ENCODE results near the gene UBXN4. TPM values are rescaled to one million over a fixed set of nuclear protein-coding genes. Genes with fewer than 3 reads are reported as not detected.
A peak's percentile ranks its signal among the peaks of the same experiment; 100 is the strongest.
"Not testable (repeated sequence)": the region's sequence is repeated elsewhere in the genome, so short reads cannot be mapped to it uniquely, and the experiment has no call there.

The UBXN4 gene, protein sequence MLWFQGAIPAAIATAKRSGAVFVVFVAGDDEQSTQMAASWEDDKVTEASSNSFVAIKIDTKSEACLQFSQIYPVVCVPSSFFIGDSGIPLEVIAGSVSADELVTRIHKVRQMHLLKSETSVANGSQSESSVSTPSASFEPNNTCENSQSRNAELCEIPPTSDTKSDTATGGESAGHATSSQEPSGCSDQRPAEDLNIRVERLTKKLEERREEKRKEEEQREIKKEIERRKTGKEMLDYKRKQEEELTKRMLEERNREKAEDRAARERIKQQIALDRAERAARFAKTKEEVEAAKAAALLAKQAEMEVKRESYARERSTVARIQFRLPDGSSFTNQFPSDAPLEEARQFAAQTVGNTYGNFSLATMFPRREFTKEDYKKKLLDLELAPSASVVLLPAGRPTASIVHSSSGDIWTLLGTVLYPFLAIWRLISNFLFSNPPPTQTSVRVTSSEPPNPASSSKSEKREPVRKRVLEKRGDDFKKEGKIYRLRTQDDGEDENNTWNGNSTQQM
- total RNA-seq, result 100 to 1,000 TPM in 1 of 2 experiments, 10 to 100 TPM in 1; 97.0 to 104 TPM

DNA sequence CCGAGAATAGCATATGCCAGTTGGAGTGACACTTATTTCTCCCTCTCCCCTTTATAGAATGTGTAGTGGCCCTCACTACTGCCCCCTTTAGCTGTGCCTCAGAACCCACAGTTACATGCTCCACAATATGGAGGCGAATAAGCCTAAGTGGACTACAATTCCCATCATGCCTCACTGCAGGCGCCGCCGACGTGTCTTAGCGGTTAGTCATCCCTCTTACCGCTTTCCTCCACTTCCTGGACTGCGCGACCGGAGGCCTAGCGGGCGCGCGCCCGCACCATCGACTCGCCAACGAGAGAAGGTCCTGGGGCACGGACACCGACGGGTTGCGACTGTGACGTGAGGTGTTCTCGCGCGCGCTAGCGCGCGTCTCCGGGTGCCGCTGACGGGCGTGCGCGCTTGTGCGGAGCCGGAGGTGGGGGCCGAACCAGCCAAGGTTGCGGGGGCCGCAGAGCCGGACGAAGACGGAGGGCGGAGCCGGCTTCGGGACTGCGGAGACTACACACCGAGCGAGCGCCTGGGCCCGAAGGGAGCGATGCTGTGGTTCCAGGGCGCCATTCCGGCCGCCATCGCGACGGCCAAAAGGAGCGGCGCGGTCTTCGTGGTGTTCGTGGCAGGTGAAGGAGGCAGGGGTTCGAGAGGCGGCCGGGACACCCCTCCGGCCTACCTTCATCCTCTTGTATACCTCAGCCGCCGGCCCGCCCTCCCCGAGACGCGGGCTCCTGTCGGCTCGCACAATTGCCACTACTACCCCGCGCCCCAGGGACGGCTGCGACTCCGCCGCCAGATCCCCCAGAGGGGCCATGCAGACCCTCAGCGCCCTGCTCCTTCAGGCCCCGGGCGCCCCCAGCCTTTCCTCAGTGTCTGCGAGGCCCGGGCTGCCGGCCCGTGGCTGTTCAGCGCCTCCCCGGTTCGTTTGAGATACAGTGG, at the start of gene UBXN4:
UBXN4 (plus strand) TSS at position 461 of the 930 bp plus-strand sequence; CDS start at position 536, 75 bp downstream.
- Mint-ChIP-seq H3K9me3 (ENCODE audit: low read depth) (peaks cover 2% of the 10 kb centered on the region), H3K36me3 (ENCODE audit: low read depth) (peaks cover 18% of the 10 kb centered on the region), H3K27me3 (no peaks in the 10 kb centered on the region), H3K4me1 (peaks cover 35% of the 10 kb centered on the region), H3K27ac (peak within 1 kb of the TSS; percentile 99), H3K4me3 (peak within 1 kb of the TSS; percentile 97)
- CTCF ChIA-PET, result interaction anchor here (0.9 to 1.0 kb wide), 3 partner anchors 56 to 823 kb away, joined by 3 read pairs; partner anchors contain the start of gene CCNT2
- DNase-seq (peak; percentile 98), ATAC-seq (peak; percentile 93)
- POLR2A ChIA-PET, result interaction anchor here (0.6 to 1.4 kb wide), 2 partner anchors 134 to 240 kb away, joined by 3 to 7 read pairs; partner anchors contain the start of gene MCM6
- intact Hi-C loops (cut with DNase I, micrococcal nuclease), result loop anchor here (1.0 to 5.0 kb wide), 12 partner anchors 79 to 823 kb away; partner anchors contain the start of genes CCNT2 (in 2 of the 2), RAB3GAP1 (in 2 of the 2), DARS1 (in 1 of the 2) and MCM6 (in 1 of the 2)

DNA sequence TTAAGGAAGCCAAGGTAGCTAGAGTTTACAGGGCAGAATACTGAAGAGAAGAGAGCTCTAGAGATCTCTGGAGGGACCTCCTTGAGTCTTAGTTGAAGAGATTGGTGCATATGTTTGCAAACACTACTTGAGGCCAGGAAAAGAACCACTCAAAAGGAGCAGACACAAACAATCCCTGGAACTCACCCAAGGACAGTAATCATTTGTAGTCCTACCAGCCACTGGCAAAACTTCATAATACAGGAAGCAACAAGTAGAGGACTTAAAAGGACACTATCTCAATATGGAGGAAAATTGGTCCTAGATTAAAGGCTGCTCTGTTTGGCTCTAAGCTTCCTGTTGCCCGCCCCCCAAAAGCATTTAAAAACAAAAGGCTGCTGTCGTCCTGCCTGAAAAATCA, 46.9 kb upstream of the UBXN4 start:
- intact Hi-C loops (cut with DNase I, micrococcal nuclease), result loop anchor here in 1 of 2 experiments (5.0 kb wide), 1 partner anchor 32 kb away; no protein-coding TSS in a partner anchor
- CTCF ChIA-PET, result interaction anchor here (1.5 kb wide), 1 partner anchor 15 kb away, joined by 4 read pairs; no protein-coding TSS in a partner anchor
- H3K27me3 Mint-ChIP-seq, result no peaks in the 10 kb centered on the region
- peaks cover 12% of the 10 kb centered on the region for H3K4me1 Mint-ChIP-seq
- DNase-seq (no peak), ATAC-seq (no peak)
- H3K36me3 Mint-ChIP-seq (ENCODE audit: low read depth), result peaks cover 8% of the 10 kb centered on the region
- H3K27ac Mint-ChIP-seq, result no peak overlapping the region
- no peak overlapping the region for H3K4me3 Mint-ChIP-seq
- POLR2A ChIA-PET, result no interaction called here
- H3K9me3 Mint-ChIP-seq (ENCODE audit: low read depth), result no peaks in the 10 kb centered on the region

DNA sequence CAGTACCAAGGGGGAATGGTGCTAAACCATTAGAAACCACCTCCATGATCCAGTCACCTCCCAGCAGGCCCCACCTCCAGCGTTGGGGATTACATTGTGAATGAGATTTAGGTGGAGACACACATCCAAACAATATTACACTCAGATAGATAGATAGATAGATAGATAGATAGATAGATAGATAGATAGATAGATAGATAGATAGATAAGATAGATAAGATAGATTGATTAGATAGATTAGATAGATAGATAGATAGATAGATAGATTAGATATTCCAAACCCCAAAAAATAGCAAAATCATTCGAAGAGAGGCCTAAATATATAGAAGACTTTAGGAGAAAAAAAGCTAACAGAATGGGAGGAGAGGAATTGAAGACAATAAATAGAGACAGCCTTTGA, 42.8 kb upstream of the UBXN4 start:
- DNase-seq (no peak), ATAC-seq (no peak)
- ChIA-PET POLR2A (no interaction called here), CTCF (no interaction called here)
- intact Hi-C loops (cut with DNase I, micrococcal nuclease), result loop anchor here in 1 of 2 experiments (5.0 kb wide), 1 partner anchor 37 kb away; no protein-coding TSS in a partner anchor
- Mint-ChIP-seq H3K4me3 (no peak overlapping the region), H3K36me3 (ENCODE audit: low read depth) (peaks cover 10% of the 10 kb centered on the region), H3K4me1 (no peaks in the 10 kb centered on the region), H3K27me3 (no peaks in the 10 kb centered on the region), H3K9me3 (ENCODE audit: low read depth) (no peaks in the 10 kb centered on the region), H3K27ac (no peak overlapping the region)

DNA sequence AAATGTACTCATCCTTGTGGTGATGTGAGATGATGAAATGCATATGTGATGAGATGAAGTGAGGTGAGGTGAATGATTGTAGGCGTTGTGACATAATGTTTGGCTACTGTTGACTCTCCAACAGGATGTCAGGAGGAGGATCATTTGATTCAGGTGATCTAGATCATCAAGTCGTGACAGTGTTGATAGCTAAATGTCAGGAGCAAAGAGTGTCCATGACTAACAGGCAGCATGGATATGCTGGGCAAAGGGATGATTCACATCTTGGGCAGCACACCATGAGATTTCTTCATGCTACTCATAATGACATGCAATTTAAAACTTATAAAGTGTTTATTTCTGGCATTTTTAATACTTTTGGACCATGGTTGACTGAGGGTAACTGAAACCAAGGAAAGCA, 40.2 kb upstream of the UBXN4 start:
- POLR2A ChIA-PET, result no interaction called here
- Mint-ChIP-seq H3K4me3 (no peak overlapping the region), H3K4me1 (no peaks in the 10 kb centered on the region), H3K36me3 (ENCODE audit: low read depth) (peaks cover 1% of the 10 kb centered on the region), H3K27me3 (no peaks in the 10 kb centered on the region), H3K27ac (no peak overlapping the region), H3K9me3 (ENCODE audit: low read depth) (no peaks in the 10 kb centered on the region)
- intact Hi-C loops (cut with DNase I, micrococcal nuclease), result loop anchor here in 1 of 2 experiments (10.0 kb wide), 1 partner anchor 167 kb away; the partner anchor contains the start of genes R3HDM1 and ZRANB3
- DNase-seq, result no peak
- ATAC-seq, result peak; percentile 77
- CTCF ChIA-PET, result interaction anchor here (2.6 kb wide), 1 partner anchor 8 kb away, joined by 8 read pairs; no protein-coding TSS in a partner anchor

DNA sequence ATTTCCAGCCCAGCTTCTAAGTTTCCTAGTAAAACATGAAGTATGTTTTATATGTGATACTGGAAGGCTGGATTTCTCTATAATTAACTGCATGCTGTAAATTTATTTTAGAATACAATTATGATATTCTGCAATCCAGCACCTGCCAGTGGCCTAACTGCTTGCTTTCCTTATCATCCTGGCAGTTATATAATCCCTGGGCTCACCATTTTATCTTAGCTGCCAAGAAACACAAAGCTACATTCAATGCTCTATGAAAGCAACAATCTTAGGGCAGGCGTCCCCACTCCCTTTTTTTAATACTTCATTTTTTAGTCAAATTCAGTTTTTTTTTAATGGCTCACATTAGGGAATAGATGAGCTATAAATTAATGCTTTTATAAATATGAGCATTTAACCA, 38.4 kb upstream of the UBXN4 start:
- Mint-ChIP-seq H3K4me3 (no peak overlapping the region), H3K36me3 (ENCODE audit: low read depth) (peaks cover 1% of the 10 kb centered on the region), H3K27me3 (no peaks in the 10 kb centered on the region), H3K4me1 (no peaks in the 10 kb centered on the region), H3K9me3 (ENCODE audit: low read depth) (no peaks in the 10 kb centered on the region), H3K27ac (no peak overlapping the region)
- POLR2A ChIA-PET, result interaction anchor here (0.6 kb wide), 1 partner anchor 146 kb away, joined by 3 read pairs; no protein-coding TSS in a partner anchor
- intact Hi-C loops (cut with DNase I, micrococcal nuclease), result loop anchor here in 1 of 2 experiments (10.0 kb wide), 1 partner anchor 168 kb away; the partner anchor contains the start of genes R3HDM1 and ZRANB3
- CTCF ChIA-PET, result interaction anchor here (0.6 to 1.5 kb wide), 7 partner anchors 24 to 714 kb away, joined by 3 to 4 read pairs (median 3); no protein-coding TSS in a partner anchor
- ATAC-seq (no peak), DNase-seq (no peak)

DNA sequence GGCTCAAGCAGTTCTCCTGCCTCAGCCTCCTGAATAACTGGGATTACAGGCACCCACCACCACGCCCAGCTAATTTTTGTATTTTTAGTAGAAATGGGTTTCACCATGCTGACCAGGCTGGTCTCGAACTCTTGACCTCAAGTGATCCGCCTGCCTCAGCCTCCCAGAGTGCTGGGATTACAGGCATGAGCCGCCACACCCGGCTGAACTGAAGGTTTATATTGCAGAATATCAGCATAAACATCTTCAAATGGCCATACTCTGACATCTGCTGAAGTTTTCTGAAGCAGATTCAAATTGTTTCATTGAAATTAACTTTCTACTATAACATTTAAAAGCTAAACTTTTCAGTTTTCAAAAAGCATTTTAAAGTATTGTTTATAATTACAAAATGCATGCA, 37.6 kb upstream of the UBXN4 start:
- H3K9me3 Mint-ChIP-seq (ENCODE audit: low read depth); DNase-seq; H3K36me3 Mint-ChIP-seq (ENCODE audit: low read depth); ATAC-seq; H3K27me3 Mint-ChIP-seq; H3K4me1 Mint-ChIP-seq; POLR2A ChIA-PET; H3K27ac Mint-ChIP-seq; H3K4me3 Mint-ChIP-seq: not testable (repeated sequence)
- CTCF ChIA-PET, result interaction anchor here (0.8 to 1.5 kb wide), 3 partner anchors 39 to 715 kb away, joined by 3 to 4 read pairs (median 3); no protein-coding TSS in a partner anchor
- intact Hi-C loops (cut with DNase I, micrococcal nuclease), result loop anchor here in 1 of 2 experiments (10.0 kb wide), 1 partner anchor 169 kb away; the partner anchor contains the start of genes R3HDM1 and ZRANB3

DNA sequence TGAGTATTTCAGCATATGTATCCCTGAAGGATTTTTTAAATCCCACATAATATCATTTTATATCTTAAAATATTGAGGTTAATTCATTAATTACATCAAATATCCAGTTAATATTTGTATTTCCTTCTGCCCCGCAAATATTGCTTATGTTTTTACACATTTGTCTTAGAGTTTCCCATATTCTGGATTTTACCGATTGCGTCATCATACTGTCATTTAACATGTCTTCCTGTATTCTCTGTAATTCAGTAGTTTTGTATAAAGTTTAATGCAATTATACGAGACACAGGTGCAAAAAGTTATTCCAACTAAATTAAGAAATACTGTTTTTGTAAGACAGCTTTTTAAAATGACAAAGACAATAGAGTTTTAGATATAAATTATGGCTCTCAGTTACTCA, 33.5 kb upstream of the UBXN4 start:
- Mint-ChIP-seq H3K9me3 (ENCODE audit: low read depth) (no peaks in the 10 kb centered on the region), H3K27me3 (no peaks in the 10 kb centered on the region), H3K36me3 (ENCODE audit: low read depth) (peaks cover 6% of the 10 kb centered on the region), H3K4me1 (no peaks in the 10 kb centered on the region), H3K4me3 (no peak overlapping the region), H3K27ac (no peak overlapping the region)
- intact Hi-C loops (cut with DNase I, micrococcal nuclease), result loop anchor here in 1 of 2 experiments (10.0 kb wide), 1 partner anchor 173 kb away; the partner anchor contains the start of genes R3HDM1 and ZRANB3
- ATAC-seq (no peak), DNase-seq (no peak)
- ChIA-PET CTCF (interaction anchor here (0.8 to 3.5 kb wide), 5 partner anchors 16 to 704 kb away, joined by 4 to 54 read pairs (median 6); no protein-coding TSS in a partner anchor), POLR2A (no interaction called here)

DNA sequence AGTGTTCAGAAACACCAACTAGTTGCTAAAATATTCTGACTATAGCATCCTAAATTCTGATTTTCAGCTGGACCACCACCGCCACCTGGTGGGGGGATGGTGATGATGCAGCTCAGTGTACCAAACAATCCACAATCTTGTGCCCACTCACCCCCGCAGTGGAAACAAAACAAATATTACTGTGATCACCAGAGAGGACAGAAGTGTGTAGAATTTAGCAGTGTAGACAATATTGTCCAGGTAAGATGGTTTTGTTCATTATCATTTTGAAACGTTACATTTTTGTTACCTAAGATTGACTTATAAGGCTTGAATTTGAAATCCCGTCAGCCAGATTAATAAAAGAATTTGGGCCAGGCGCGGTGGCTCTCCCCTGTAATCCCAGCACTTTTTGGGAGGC, 31.7 kb upstream of the UBXN4 start:
- intact Hi-C loops (cut with DNase I, micrococcal nuclease), result loop anchor here (1.0 to 10.0 kb wide), 4 partner anchors 175 to 721 kb away; partner anchors contain the start of genes R3HDM1 (in 1 of the 2) and ZRANB3 (in 1 of the 2)
- CTCF ChIA-PET, result interaction anchor here (0.6 to 3.5 kb wide), 40 partner anchors 10 to 1049 kb away, joined by 3 to 54 read pairs (median 4); partner anchors contain the start of genes R3HDM1 and ZRANB3
- Mint-ChIP-seq H3K4me3 (no peak overlapping the region), H3K9me3 (ENCODE audit: low read depth) (no peaks in the 10 kb centered on the region), H3K4me1 (no peaks in the 10 kb centered on the region), H3K27me3 (no peaks in the 10 kb centered on the region), H3K27ac (no peak overlapping the region), H3K36me3 (ENCODE audit: low read depth) (peaks cover 12% of the 10 kb centered on the region)
- ATAC-seq (peak; percentile 74), DNase-seq (peak; percentile 84)
- POLR2A ChIA-PET, result interaction anchor here (0.6 kb wide), 1 partner anchor 219 kb away, joined by 3 read pairs; no protein-coding TSS in a partner anchor

DNA sequence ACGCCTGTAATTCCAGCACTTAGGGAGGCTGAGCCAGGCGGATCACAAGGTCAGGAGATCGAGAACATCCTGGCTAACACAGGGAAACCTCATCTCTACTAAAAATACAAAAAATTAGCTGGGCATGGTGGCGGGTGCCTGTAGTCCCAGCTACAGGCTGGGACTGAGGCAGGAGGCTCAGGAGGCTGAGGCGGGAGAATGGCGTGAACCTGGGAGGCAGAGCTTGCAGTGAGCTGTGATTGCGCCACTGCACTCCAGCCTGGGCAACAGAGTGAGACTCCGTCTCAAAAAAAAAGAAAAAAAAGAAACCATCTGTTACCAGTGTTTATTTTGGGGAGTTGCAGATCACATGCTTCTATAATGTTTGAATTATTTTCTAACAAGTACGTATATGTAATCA, 26.6 kb upstream of the UBXN4 start:
- intact Hi-C loops (cut with DNase I, micrococcal nuclease); H3K27ac Mint-ChIP-seq; POLR2A ChIA-PET: not testable (repeated sequence)

DNA sequence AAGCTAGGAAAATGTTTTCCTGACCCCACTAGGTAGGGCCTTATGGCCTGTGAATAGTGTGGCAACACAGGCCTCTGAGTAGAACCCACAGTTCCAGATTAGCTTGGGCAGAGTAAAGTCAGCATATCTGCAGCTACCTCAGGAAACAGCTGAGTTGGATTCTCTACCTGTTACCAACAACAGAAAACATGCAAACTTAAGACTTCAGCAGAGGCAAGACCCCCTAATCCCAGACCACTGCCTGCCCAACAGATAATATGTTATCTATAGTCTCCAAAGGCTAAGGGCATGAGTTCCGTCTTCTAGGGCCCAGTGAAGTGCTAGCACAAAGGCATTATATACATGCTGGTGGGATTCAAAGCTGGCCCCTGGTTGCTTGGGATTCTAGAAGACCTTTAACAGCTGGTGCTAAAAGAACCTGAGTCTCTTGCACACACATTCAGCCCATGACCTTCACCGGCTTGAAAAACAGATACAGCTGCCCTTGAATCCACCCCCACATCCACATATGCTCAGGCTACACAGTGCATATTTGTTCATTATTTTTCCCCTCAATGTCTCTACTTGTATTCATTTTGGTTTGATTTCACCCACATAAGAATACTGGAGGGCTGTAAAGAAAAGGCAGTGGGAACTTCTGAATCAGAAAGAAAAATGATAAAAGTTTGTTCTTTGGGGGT, 13.5 kb upstream of the UBXN4 start:
- peaks cover 23% of the 10 kb centered on the region for H3K36me3 Mint-ChIP-seq (ENCODE audit: low read depth)
- H3K9me3 Mint-ChIP-seq (ENCODE audit: low read depth), result peaks cover 2% of the 10 kb centered on the region

More for the DNA sequence above, 26.6 kb upstream of the UBXN4 start:
- not testable (repeated sequence) for H3K9me3 Mint-ChIP-seq (ENCODE audit: low read depth); DNase-seq; H3K4me3 Mint-ChIP-seq; H3K4me1 Mint-ChIP-seq; ATAC-seq; H3K27me3 Mint-ChIP-seq
- H3K36me3 Mint-ChIP-seq (ENCODE audit: low read depth), result peaks cover 19% of the 10 kb centered on the region
- CTCF ChIA-PET, result interaction anchor here (0.6 to 0.8 kb wide), 2 partner anchors 14 to 113 kb away, joined by 3 read pairs; no protein-coding TSS in a partner anchor

More for the DNA sequence above, 13.5 kb upstream of the UBXN4 start:
- POLR2A ChIA-PET, result no interaction called here
- Mint-ChIP-seq H3K27me3 (no peaks in the 10 kb centered on the region), H3K27ac (no peak overlapping the region), H3K4me1 (no peaks in the 10 kb centered on the region), H3K4me3 (no peak overlapping the region)
- CTCF ChIA-PET, result interaction anchor here (0.7 to 1.7 kb wide), 5 partner anchors 11 to 1159 kb away, joined by 3 to 6 read pairs (median 4); no protein-coding TSS in a partner anchor
- DNase-seq, result no peak
- no peak for ATAC-seq
- intact Hi-C loops (cut with DNase I, micrococcal nuclease), result no loop called here
